OCI-M2 (cell line): ENCODE data around the gene ACSS3.
"Not testable (repeated sequence)": the region's sequence is repeated elsewhere in the genome, so short reads cannot be mapped to it uniquely, and the experiment has no call there.

Experiments
- DNase-seq: peaks from one replicate; lab custom pipeline; 2025; ENCODE audit not compliant: unreplicated experiment; lab: John Stamatoyannopoulos, UW

The ACSS3 gene

GRCh38 chr12:81166790-81167189 is 88.9 kb downstream of the ACSS3 start:
- DNase-seq = no peak

DNA sequence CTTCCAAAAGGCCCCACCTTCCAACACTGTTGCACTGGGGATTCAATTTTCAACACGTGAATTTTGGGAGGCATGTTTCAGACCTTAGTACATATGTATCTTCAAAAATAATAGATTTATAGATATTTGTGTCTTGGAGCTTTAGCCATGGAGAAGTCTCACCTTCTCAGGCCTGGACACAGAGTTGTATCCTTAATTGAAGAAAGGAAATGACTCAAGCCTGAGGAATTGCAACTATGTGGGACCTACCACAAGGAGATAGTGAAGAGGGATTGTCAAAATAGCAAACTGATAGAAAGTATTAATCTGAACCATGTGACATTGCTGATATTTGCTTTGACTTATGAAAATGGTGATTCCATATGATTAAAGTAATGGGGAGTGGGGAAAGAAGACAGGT is 89.8 kb downstream of the ACSS3 start:
- DNase-seq = no peak

- DNase-seq = no peak
Observed at GRCh38 chr12:81168445-81168844, 90.6 kb downstream of the ACSS3 start.

- no peak for DNase-seq
Observed at GRCh38 chr12:81170072-81170471, 92.2 kb downstream of the ACSS3 start.

DNA sequence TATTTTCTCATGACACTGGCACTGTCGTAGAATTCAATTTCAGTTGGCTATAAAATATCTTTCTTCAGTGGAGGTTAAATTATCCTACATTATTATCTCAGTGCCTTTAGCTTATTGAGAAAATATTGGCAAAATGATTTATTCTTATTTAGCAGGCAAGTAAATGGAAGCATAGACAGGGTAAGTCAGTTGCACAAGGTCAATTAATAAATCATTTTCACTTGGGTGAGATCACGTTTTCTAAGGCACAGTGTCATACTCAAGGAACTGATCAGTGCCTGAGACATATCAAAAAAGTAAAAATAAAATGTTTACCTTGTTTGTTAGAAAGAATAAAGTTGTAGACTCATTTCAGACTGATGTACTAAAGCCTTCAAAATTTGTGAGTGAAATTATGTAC is 95.0 kb downstream of the ACSS3 start:
- DNase-seq = no peak

- no peak for DNase-seq
Observed at GRCh38 chr12:81174664-81175063, 96.8 kb downstream of the ACSS3 start.

DNA sequence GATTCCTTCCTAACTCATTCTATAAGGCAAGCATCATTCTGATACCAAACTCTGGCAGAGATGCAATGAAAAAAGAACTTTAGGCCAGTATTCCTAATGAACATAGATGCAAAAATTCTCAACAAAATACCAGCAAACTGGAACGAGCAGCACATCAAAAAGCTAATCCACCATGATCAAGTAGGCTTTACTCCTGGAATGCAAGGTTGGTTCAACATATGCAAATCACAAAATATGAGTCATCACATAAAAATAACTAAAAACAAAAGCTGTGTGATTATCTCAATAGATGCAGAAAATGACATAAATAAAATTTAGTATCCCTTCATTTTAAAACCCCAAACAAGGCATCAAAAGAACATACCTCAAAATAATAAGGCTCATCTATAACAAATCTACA is 98.9 kb downstream of the ACSS3 start:
- no peak for DNase-seq

GRCh38 chr12:81181691-81182090 is 103.8 kb downstream of the ACSS3 start:
- no peak for DNase-seq

DNA sequence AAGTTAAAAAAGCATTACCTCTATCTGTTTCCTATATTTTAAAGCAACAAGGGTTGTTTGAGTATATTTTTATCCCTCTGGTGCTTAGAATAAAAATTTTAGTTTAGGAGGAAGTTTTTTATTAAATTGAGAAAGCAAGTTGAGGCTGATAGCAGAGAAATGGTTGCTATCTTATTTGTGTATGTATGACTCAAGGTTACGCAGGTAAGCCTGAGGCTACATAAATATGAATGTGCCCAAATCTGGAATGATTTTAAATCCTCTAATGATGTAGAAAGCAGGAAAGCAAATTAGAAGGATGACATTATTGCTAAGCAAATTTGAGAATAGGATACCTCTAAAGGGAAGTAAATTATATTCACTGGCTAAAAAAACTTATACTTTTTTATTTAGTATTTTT is 109.8 kb downstream of the ACSS3 start:
- no peak for DNase-seq

- DNase-seq = no peak
Observed at GRCh38 chr12:81196595-81196994, 118.7 kb downstream of the ACSS3 start.

DNA sequence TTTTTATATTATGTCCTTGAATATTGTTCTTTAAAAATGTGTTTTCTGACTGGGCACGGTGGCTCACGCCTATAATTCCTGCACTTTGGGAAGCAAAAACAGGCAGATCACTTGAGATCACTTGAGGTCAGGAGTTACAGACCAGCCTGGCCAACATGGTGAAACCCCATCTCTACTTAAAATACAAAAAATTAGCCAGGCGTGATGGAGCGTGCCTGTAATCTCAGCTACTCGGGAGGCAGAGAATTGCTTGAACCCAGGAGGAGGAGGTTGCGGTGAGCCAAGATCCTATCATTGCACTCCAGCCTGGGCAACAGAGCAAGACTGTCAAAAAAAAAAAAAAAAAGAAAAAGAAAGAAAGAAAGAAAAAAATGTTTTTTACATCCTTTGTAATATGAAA is 122.7 kb downstream of the ACSS3 start:
- not testable (repeated sequence) for DNase-seq

- no peak for DNase-seq
Observed at GRCh38 chr12:81203671-81204204, 125.9 kb downstream of the ACSS3 start.

DNA sequence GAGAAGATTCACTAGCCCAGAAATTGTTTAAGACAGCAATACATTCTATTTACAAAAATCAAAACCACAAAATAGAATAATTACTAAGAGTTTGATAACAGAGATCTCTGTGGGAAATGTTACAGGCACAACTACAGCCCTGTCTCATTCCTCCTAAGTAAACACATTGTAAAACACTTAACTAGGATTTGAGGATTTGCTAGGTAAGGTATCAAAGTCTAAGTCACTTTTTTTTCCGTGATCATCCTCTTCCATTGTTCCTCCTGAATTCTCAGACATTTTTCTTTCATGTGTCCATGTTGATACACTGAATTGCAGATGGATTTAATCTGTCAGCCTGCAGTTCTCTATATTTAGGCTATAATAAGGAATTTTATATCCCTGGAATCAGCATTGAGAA is 127.5 kb downstream of the ACSS3 start:
- no peak for DNase-seq

DNA sequence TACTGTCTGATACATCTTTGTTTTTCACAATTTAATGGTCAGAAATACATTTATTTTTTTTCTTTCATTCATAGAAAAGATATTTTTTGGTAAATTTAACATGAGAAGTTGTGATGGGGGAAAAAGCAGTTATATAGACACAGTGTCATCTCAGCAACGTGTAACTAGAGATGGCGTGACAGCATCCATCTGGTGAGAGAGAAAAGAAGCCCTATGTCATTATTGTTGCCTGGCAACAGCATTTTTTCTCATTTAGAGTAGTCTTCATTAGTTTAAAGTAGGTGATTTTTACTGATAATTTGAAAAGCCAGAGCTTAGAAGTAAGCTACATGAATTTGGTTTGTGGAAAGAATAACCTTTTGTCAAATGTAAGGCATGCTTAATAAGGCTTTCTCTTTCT is 128.6 kb downstream of the ACSS3 start:
- DNase-seq = no peak

DNA sequence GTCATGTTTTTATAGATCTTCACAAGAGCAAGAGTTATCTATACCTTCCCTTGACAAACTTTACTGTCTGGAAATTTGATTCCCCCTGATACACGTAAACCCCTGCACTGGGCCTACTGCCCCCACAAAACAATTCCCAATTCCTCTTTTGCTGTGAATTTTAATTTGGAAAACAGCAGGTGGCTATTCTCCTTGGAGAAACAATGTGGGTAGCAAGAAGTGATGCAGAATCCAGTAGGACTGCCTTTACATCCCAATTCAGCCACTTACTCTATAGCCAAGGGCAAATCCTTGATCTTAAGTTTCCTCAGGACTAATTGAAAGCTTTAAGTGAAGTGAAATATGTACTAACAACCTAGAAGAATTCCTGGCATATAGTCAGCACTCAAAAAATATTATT is 129.3 kb downstream of the ACSS3 start:
- no peak for DNase-seq

GRCh38 chr12:81207664-81208063 is 129.8 kb downstream of the ACSS3 start:
- DNase-seq = no peak

GRCh38 chr12:81208187-81208911 is 130.5 kb downstream of the ACSS3 start:
- no peak for DNase-seq

GRCh38 chr12:81209012-81209411 is 131.1 kb downstream of the ACSS3 start:
- no peak for DNase-seq

DNA sequence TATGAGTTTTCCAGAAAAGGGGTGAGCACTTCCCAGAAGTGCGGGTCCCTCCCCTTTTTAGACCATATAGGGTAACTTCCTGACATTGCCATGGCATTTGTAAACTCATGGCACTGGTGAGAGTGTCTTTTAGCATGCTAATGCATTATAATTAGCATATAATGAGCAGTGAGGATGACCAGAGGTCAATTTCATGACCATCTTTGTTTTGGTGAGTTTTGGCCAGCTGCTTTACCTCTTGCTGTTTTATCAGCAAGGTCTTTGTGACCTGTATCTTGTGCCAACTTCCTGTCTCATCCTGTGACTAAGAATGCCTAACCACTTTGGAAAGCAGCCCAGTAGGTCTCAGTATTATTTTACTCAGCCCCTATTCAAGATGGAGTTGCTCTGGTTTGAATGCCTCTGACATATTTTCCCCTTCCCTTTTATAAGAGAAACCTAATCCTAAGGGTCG is 131.9 kb downstream of the ACSS3 start:
- not testable (repeated sequence) for DNase-seq

- DNase-seq = no peak
Observed at GRCh38 chr12:81211306-81211705, 133.4 kb downstream of the ACSS3 start.

DNA sequence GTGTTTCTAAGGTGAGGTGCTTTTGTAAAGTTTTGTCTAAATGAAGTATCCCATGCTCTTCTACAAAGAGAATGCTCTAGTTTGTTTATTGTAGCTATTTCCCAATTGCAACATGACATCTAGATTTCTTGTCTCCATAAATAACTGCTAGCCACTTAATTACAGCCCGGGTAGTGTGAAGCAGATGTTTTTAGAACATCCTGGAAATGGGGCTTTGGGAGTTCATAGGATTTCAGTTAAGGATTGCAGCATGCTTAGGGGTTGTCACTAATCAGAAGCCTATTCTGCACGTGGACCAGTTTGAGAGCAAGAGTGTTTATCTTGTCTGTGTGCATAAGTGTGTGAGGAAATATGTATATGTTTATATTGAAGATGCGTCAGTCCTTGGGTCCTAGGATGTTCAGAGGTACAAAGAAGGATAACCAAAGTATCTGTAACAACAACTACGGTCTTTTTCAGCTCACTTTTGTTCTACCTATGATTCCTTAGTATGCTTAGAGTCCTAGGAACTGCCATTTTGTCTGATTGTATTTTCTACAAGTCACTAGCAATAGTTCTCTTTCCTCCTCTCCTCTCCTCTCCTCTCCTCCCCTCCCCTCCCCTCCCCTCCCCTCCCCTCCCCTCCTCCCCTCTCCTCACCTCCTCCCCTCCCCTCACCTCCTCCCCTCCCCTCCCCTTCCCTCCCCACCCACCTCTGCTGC is 135.3 kb downstream of the ACSS3 start:
- no peak for DNase-seq

DNA sequence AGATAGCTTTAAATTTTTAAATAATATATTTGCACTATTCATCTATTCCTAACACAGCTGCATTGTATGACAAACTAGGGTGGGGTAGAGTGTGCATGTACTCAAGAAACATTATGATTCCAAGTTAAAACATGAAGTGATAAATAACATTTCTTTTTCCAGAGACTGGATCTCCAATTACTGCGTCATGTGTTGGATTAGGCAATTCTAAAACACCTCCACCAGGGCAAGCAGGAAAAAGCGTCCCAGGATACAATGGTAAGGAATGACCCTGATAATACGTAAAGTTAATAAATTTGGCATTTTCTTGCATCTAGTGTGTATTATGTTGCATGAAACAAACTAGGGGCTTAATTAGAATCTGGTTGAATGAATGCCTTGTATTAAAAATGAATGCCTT is 138.9 kb downstream of the ACSS3 start:
- no peak for DNase-seq
